ENCODE data around the gene SHISAL1. TPM values are rescaled to one million over a fixed set of nuclear protein-coding genes. Genes with fewer than 3 reads are reported as not detected.

SHISAL1 gene
- total RNA-seq, 1 experiment from 2014 or later, result not detected

GRCh38 chr22:44342347-44342956 is 29.7 kb upstream of the SHISAL1 start:
- CTCF ChIA-PET, result interaction anchor here (0.7 kb wide), 1 partner anchor 14 kb away, joined by 3 read pairs; no protein-coding TSS in a partner anchor
- no peak overlapping the region for H3K4me3 Mint-ChIP-seq (ENCODE audit: low read depth, unreplicated experiment)
- H3K27me3 Mint-ChIP-seq (ENCODE audit: unreplicated experiment), result peaks cover 42% of the 10 kb centered on the region
- no peak for DNase-seq
- no peaks in the 10 kb centered on the region for H3K9me3 Mint-ChIP-seq (ENCODE audit: low read depth, unreplicated experiment)
- no peaks in the 10 kb centered on the region for H3K36me3 Mint-ChIP-seq (ENCODE audit: insufficient read depth, unreplicated experiment)
- TF ChIP-seq CTCF (IDR thresholded peaks at IDR 0.05; ENCODE audit: unreplicated experiment), result no peak
- H3K27ac Mint-ChIP-seq (ENCODE audit: unreplicated experiment), result no peak overlapping the region
- no TSS peak for BruUV-seq (replicated peaks)
- intact Hi-C loops (cut with micrococcal nuclease; ENCODE audit: unreplicated experiment), result no loop called here
- H3K4me1 Mint-ChIP-seq (ENCODE audit: low read depth, unreplicated experiment), result no peaks in the 10 kb centered on the region

GRCh38 chr22:44341431-44342346 is 28.9 kb upstream of the SHISAL1 start:
- Mint-ChIP-seq H3K27me3 (ENCODE audit: unreplicated experiment) (peaks cover 35% of the 10 kb centered on the region), H3K9me3 (ENCODE audit: low read depth, unreplicated experiment) (no peaks in the 10 kb centered on the region), H3K27ac (ENCODE audit: unreplicated experiment) (no peak overlapping the region), H3K4me1 (ENCODE audit: low read depth, unreplicated experiment) (no peaks in the 10 kb centered on the region), H3K4me3 (ENCODE audit: low read depth, unreplicated experiment) (no peak overlapping the region), H3K36me3 (ENCODE audit: insufficient read depth, unreplicated experiment) (no peaks in the 10 kb centered on the region)
- no peak for DNase-seq
- TF ChIP-seq CTCF (IDR thresholded peaks at IDR 0.05; ENCODE audit: unreplicated experiment), result no peak
- no TSS peak for BruUV-seq (replicated peaks)
- intact Hi-C loops (cut with micrococcal nuclease; ENCODE audit: unreplicated experiment), result no loop called here
- CTCF ChIA-PET, result interaction anchor here (0.6 to 0.7 kb wide), 2 partner anchors 13 to 145 kb away, joined by 3 read pairs; no protein-coding TSS in a partner anchor

- TF ChIP-seq CTCF (IDR thresholded peaks at IDR 0.05; ENCODE audit: unreplicated experiment), result no peak
- intact Hi-C loops (cut with micrococcal nuclease; ENCODE audit: unreplicated experiment), result no loop called here
- no peak for DNase-seq
- H3K4me1 Mint-ChIP-seq (ENCODE audit: low read depth, unreplicated experiment), result no peaks in the 10 kb centered on the region
- H3K9me3 Mint-ChIP-seq (ENCODE audit: low read depth, unreplicated experiment), result no peaks in the 10 kb centered on the region
- CTCF ChIA-PET, result no interaction called here
- H3K4me3 Mint-ChIP-seq (ENCODE audit: low read depth, unreplicated experiment), result no peak overlapping the region
- no peak overlapping the region for H3K27ac Mint-ChIP-seq (ENCODE audit: unreplicated experiment)
- peaks cover 24% of the 10 kb centered on the region for H3K27me3 Mint-ChIP-seq (ENCODE audit: unreplicated experiment)
- BruUV-seq (replicated peaks), result no TSS peak
- no peaks in the 10 kb centered on the region for H3K36me3 Mint-ChIP-seq (ENCODE audit: insufficient read depth, unreplicated experiment)
Observed at GRCh38 chr22:44340271-44341239, 27.8 kb upstream of the SHISAL1 start.

- CTCF ChIA-PET, result interaction anchor here (1.5 kb wide), 1 partner anchor 21 kb away, joined by 4 read pairs; no protein-coding TSS in a partner anchor
- BruUV-seq (replicated peaks), result no TSS peak
- TF ChIP-seq CTCF (IDR thresholded peaks at IDR 0.05; ENCODE audit: unreplicated experiment), result no peak
- H3K4me3 Mint-ChIP-seq (ENCODE audit: low read depth, unreplicated experiment), result no peak overlapping the region
- H3K27me3 Mint-ChIP-seq (ENCODE audit: unreplicated experiment), result peaks cover 7% of the 10 kb centered on the region
- no peaks in the 10 kb centered on the region for H3K36me3 Mint-ChIP-seq (ENCODE audit: insufficient read depth, unreplicated experiment)
- intact Hi-C loops (cut with micrococcal nuclease; ENCODE audit: unreplicated experiment), result loop anchor here (10.0 kb wide), 1 partner anchor 286 kb away; no protein-coding TSS in a partner anchor
- H3K9me3 Mint-ChIP-seq (ENCODE audit: low read depth, unreplicated experiment), result no peaks in the 10 kb centered on the region
- no peak for DNase-seq
- no peaks in the 10 kb centered on the region for H3K4me1 Mint-ChIP-seq (ENCODE audit: low read depth, unreplicated experiment)
- no peak overlapping the region for H3K27ac Mint-ChIP-seq (ENCODE audit: unreplicated experiment)
Observed at GRCh38 chr22:44338906-44339305, 26.2 kb upstream of the SHISAL1 start.
